HCT116 (cell line): ENCODE results near the gene STT3B.

Experiments
- ATF3 ChIP-seq: IDR thresholded peaks from 2 replicates; pipeline ENCODE4 v1.6.1; 2012
- CTCF ChIP-seq, 3 experiments: fragments of 200-600 bp in 1 of 3; sonication (generic) in 1 of 3; IDR thresholded peaks in 2 of 3; conservative IDR thresholded peaks in 1 of 3; 2 replicates each; pipeline ENCODE4 v1.5.1; 2012 to 2017; ENCODE audit warnings: low read depth in 2 of 3, low read length in 2 of 3, antibody characterized with exemption in 1 of 3, borderline replicate concordance in 1 of 3, control low read depth in 1 of 3, mild to moderate bottlenecking in 1 of 3, mixed read lengths in 1 of 3, mixed run types in 1 of 3, moderate library complexity in 1 of 3; ENCODE audit not compliant: insufficient read depth in 1 of 3
- EZH2 ChIP-seq: fragments of 200-600 bp; sonication (generic); IDR thresholded peaks from 2 replicates; pipeline ENCODE4 v1.6.1; 2017; ENCODE audit warnings: antibody characterized with exemption, mixed run types
- POLR2A ChIP-seq: IDR thresholded peaks from 2 replicates; pipeline ENCODE4 v1.7.0; 2011; ENCODE audit warnings: borderline replicate concordance; ENCODE audit not compliant: insufficient read depth, insufficient read length; ENCODE audit errors: extremely low read depth
- SIN3A ChIP-seq: IDR thresholded peaks from 2 replicates; pipeline ENCODE4 v1.6.1; 2012; ENCODE audit warnings: low read depth

DNA sequence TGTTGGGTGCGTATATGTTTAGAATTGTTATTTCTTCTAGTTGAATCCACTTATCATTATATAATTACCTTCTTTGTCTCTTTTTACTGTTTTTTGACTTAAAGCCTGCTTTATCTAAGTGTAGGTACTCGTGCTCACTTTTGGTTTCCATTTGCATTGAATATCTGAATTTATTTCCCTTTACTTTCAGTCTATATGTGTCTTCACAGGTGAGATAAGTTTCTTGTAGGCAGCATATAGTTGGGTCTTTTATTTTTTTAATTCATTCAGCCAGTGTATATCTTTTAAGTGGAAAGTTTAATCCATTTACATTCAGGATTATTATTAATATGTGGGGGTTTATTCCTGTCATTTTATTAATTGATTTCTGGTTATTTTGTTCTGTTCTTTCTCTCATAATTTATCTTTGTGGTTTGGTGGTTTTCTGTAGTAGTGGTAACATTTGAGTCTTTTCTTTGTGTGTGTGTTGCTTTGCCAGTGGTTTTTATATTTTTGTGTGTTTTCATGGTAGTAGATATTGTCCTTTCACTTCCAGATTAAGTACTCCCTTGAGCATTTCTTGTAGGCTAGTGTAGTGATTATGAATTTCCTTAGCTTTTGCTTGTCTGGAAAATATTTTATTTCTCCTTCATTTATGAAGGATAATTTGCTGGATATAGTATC lies 27.3 kb downstream of the STT3B start:
- no peak for TF ChIP-seq CTCF (IDR thresholded peaks at IDR 0.05 in 2 of 3, conservative IDR thresholded peaks at IDR 0.05 in 1 of 3; ENCODE audit: borderline replicate concordance in 1 of 3, insufficient read depth in 1 of 3, low read depth in 2 of 3, low read length in 2 of 3)
- no peak for TF ChIP-seq EZH2
- TF ChIP-seq POLR2A, result no peak
- TF ChIP-seq SIN3A, result no peak
- no peak for TF ChIP-seq ATF3
